RWPE1 (cell line): ENCODE measurements around the gene HLA-DQB1.

Experiments used
- CTCF ChIA-PET: fragments of 350-600 bp; sonication (Branson Sonifier 250); formaldehyde crosslinking; extraction: SDS; loops from one replicate; lab custom pipeline; 2021; lab: Yijun Ruan, JAX
- POLR2A ChIA-PET: fragments of 400-600 bp; formaldehyde crosslinking; extraction: SDS; loops from one replicate; lab custom pipeline; 2020; ENCODE audit warnings: antibody characterized with exemption; ENCODE audit not compliant: low non-redundant PET; lab: Yijun Ruan, JAX
- DNase-seq: peaks from one replicate; pipeline ENCODE4 v3.0.0; 2012; ENCODE audit warnings: low spot score
- H3K27ac ChIP-seq: fragments of 450-650 bp; 2 replicates; pipeline ENCODE4 v1.5.1; 2017
- TF ChIP-seq, protein P1 (sequence below): fragments of 450-650 bp; conservative IDR thresholded peaks from 2 replicates; pipeline ENCODE4 v1.5.1; 2017; ENCODE audit warnings: low read depth, mild to moderate bottlenecking

Gene HLA-DQB1

DNA sequence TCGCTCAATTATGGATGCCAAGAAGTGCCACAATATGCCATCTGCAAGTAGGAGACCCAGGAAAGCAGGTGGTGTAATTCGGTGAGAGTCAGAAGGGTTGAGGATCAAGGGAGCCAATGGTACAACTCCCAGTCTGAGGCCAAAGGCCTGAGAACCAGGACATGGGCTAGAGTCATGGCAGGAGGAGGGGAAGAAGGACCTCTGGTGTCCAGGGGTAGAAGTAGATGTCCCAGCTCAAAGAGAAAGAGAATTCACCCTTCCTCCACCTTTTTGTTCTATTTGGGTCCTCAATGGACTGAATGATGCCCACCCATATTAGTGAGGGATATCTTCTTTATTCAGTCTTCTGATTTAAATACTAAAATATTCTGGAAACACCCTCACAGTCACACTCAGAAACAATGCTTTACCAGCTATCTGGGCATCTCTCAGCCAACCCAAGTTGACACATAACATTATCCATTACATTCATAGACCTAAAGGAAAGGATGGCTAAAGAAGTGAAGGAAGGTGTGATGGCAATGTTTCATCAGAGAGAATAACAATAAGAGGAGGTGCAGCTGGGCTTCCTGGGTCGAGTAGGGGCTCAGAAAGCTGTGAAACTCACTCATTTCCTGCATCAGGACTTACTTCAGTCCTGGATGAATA lies 50.4 kb downstream of the HLA-DQB1 start:
- POLR2A ChIA-PET = no interaction called here
- CTCF ChIA-PET = interaction anchor here (0.7 kb wide), 1 partner anchor 1508 kb away, joined by 3 read pairs; no protein-coding TSS in a partner anchor

DNA sequence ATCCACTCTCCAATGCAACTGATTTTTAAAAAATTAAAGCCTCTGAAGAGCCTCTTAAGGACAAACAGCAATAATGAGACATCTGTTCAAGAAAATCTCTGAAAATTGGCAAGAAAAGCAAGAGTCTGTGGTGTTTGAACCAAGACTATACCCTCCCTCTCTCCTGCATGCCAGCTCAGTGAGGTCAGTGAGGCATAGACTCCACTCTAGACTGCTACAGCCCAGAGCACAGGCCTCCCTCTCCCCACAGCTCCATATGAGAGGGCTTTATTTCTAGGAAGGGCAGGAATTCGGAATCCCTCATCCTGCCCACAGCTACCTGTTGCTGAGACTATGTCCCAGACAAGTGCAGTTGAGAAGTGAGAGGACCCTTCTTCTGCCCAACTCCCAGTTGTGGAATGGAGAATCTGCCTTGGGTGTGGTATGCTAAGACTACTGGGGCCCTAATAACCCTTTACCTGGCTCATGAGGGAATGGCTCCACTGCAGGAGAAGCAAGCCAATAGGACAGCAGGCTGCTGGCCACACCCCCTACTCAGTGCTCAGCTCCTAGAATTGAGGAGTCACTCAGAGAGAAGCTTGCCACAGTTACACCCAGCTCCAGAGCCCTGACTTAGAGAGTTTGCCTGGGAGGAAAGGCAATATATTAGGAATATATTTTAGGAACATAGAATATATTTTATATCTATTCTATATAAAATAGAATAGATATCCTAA lies 51.9 kb downstream of the HLA-DQB1 start:
- CTCF ChIA-PET = no interaction called here
- no peak overlapping the region for H3K27ac ChIP-seq
- POLR2A ChIA-PET = no interaction called here
- TF ChIP-seq, protein P1, sequence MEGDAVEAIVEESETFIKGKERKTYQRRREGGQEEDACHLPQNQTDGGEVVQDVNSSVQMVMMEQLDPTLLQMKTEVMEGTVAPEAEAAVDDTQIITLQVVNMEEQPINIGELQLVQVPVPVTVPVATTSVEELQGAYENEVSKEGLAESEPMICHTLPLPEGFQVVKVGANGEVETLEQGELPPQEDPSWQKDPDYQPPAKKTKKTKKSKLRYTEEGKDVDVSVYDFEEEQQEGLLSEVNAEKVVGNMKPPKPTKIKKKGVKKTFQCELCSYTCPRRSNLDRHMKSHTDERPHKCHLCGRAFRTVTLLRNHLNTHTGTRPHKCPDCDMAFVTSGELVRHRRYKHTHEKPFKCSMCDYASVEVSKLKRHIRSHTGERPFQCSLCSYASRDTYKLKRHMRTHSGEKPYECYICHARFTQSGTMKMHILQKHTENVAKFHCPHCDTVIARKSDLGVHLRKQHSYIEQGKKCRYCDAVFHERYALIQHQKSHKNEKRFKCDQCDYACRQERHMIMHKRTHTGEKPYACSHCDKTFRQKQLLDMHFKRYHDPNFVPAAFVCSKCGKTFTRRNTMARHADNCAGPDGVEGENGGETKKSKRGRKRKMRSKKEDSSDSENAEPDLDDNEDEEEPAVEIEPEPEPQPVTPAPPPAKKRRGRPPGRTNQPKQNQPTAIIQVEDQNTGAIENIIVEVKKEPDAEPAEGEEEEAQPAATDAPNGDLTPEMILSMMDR = no peak
- DNase-seq = no peak

More for the DNA sequence above, 50.4 kb downstream of the HLA-DQB1 start:
- DNase-seq = no peak
- no peak overlapping the region for H3K27ac ChIP-seq
- TF ChIP-seq, protein P1 = no peak

DNA sequence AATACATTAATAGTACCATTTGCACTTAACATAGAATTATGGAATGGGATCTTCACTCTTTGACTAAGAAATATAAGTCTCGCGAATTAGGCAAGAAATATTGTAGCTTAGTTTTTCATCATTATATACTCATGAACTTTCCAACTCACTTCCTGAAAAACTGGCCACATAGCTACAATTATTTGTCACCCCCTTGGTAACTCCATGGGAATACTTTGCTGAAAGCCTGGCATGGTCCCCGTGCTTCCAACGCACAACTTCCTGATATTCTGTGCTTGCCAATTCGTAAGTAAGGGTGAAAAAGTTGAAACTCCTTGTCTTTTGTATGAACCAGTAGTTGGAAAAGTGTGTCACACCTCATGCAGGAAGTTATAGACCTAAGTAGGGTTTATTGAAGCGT lies 53.0 kb downstream of the HLA-DQB1 start:
- ChIA-PET CTCF (no interaction called here), POLR2A (no interaction called here)
- TF ChIP-seq, protein P1 = no peak
- no peak overlapping the region for H3K27ac ChIP-seq
- no peak for DNase-seq

DNA sequence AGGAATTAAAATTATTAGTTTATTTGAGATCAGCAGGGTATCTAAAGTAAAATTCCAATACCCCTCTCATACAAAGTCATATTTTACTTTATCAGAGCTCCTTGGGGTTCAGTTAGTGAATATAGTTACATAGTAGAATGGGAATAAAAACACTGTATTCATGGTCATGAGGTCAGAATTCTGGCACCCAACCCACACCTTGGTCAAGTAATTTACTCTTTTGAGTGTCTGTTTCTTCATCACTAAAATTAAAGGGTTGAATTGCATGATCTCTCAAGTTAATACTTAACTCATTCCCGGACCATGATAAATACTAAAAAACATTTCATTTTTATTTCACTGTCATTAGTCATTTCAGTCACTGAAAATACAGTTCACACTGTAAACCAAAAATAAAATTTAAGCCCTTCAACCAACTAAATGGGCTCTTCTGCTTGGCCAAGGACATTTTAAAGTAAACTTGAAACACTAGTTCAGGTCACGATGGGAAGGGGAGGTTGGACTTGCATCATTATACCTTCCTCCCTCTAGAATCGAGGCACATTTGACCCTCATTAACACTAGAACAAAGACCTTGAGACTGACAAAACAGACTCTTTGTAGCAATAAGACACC lies 55.7 kb downstream of the HLA-DQB1 start:
- TF ChIP-seq, protein P1 = no peak
- H3K27ac ChIP-seq = no peak overlapping the region
- ChIA-PET CTCF (no interaction called here), POLR2A (no interaction called here)
- no peak for DNase-seq

DNA sequence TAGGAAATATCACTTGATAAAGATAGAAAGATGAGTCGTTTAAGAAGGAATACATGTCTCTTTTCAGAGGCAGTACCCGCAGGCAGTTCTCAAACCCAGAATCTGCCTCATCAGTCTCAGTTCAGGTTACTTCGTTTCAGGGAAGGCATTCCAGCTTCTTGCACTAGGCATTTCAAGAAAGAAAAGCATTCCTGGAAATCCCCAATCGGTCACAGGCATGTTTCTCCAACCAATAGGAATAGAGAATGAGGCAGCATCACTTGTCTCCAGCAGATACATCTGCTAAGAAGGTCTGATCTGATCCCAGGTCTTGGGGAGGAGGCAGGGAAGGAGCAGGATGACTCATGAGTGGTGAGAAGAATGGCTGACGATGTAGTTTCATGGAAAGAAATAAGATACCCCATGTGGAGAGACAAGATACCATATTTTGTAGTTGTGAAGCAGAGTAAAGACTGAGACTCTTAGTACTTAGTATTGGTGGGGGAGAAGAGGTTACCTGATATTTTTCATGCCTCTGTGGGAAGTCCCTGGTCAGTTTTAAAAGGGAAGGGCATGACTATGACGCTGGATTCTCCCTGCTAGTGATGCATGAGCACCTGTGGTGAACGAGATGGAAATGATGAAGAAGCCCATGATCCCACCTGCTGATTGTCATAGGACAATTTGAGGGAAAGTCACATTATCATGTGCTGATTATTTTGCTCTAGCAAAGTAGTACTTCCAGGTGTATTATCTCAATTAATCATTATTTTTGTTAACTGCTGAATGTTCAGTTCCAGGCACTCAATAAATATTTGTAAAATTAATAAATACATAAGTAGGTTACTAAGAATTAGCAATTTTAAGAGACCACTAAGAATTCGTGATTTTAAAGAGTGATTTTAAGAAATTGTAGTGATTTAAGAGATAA lies 56.5 kb downstream of the HLA-DQB1 start:
- CTCF ChIA-PET = no interaction called here
- POLR2A ChIA-PET = no interaction called here
- peak; percentile 90 for DNase-seq
- TF ChIP-seq, protein P1 = no peak
- H3K27ac ChIP-seq = no peak overlapping the region
